Activated CD8-positive, alpha-beta memory T cell treated with anti-CD3 and anti-CD28 coated beads for 1 hour (primary cell): ENCODE measurements around the gene MTM1.

Experiments
- DNase-seq, 2 donors: peaks; one replicate each; pipeline ENCODE4 v3.0.0-alpha.2; 2020; ENCODE audit warnings: low read depth in 1 of 2; ENCODE audit errors: extremely low read depth in 1 of 2

MTM1 gene

DNA sequence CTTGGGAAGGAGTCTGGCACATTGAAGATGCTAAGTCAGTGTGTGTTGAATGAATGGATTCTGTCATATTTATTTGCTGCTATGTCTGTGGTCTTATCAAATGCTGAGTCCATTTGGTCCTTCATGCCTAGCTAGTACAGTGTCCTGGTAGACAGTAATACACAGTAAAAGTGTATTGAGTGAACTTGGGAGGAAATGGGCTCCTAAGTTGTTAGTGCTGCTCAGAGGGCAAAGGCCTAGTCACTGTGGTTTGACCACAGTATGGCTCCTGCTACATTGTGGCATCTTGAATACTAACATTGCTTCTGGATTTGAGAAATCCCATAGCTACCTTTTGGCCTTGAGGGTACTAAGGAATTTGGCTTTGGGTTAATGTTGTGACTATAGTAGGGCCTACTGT, 33.9 kb downstream of the MTM1 start:
- no peak for DNase-seq

DNA sequence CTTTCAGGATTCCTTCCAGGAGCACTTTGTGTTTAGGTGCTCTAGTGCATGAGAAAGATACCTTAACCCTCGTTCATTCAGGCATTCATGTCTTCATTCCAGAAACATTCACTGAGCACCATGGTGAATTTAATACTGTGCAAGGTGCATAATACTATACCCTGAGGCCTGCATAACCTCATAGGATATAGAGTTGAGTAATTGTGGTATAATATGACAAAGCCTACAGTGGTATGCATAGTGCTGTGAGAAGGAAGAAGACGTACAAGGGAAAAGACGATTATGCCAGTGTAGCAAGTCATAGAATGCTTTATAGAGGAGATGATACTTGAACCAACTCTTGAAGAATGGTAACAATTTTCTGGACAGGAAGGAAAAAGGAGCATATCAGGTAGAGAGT, 34.3 kb downstream of the MTM1 start:
- no peak for DNase-seq

DNA sequence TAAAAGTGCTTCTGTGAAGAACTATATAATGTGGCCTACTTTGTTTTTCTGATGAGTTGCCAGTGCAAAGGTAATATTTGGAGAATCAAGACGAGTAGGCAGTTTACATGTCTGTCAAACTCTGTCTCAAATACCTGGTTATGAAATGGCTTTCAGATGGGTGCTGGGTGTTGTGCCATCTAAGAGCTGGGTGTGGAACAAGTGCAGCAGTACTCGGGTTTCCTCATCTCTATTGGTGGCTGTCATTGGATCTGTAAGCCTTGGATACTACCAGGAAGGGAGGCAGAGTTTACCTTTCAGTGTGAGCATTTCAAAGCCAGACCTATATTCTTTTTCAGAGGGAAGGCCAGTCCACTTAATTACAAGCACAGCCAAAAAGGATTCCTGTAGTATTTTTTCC, 37.2 kb downstream of the MTM1 start:
- no peak for DNase-seq

DNA sequence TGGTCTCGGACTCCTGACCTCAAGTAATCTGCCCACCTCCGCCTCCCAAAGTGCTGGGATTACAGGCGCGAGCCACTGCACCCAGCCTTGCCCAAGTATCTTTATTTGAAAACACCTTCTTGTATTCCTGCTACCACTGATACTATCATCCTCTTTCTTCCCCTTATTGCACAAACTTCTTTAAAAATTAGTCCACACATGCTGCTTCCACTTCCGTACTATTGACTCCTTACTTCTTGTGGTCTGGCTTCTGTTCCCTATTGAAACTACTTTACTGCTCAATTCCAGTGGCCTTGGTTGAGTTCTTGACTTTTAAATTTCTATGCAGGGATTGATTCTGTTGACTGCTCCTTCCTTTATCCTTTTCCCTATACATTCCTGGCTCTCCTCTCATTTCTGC, 38.8 kb downstream of the MTM1 start:
- DNase-seq: no peak

DNA sequence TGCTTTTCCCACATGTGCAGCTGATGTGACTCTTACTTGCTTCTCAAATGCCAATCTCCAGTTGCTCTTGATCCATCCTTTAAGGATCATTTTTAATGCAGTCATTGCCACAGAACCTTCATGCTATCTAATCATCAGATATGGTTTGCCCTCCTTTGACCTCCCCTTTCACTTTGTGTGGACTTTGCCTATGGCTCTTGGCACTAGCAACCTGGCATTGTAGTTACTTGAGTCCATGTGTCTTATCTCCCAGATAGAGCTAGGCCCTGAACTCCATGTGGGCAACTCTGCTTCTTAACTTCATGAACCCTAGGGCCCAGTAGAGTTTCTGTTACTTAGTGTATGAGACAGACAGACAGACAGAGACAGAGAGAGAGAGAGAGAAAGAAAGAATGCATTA, 41.6 kb downstream of the MTM1 start:
- DNase-seq: no peak

DNA sequence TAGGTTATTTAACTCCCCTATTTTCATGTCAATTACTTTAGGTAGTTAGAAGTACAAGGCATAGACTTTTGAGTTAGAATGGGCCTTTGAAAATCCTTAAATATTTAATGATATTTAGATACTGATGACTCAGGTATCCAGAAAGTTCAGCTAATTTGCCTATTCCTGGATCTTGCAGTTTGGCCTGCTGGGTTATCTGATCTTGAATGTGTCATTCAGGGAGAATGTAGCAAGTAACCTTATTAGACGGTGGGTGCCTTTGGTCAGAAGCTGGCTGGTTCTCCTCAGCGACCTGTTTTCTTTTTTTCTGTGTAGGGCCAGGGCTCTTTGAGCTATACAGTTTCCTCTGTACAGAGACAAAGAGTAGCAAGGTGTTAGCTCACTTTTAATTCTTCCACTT, 42.0 kb downstream of the MTM1 start:
- no peak for DNase-seq

DNA sequence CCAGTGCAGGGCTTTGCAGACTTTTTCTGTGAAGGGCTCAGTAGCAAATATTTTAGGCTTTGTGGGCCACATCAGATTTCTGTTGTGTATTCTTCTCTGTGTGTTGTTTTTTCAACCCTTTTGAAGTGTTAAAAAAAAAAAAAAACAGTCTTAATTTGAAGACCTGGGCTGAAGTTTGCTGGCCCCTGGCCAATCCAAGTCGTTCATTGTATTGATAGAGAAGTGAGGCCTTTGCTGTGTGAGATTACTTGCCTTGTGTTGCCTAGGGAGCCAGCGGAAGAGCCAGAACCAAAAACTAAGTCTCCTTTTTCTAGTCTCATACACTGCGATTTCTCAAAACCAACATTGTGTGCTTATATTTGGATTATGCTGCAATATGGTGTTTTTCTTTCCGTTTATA, 46.9 kb downstream of the MTM1 start:
- DNase-seq: no peak

DNA sequence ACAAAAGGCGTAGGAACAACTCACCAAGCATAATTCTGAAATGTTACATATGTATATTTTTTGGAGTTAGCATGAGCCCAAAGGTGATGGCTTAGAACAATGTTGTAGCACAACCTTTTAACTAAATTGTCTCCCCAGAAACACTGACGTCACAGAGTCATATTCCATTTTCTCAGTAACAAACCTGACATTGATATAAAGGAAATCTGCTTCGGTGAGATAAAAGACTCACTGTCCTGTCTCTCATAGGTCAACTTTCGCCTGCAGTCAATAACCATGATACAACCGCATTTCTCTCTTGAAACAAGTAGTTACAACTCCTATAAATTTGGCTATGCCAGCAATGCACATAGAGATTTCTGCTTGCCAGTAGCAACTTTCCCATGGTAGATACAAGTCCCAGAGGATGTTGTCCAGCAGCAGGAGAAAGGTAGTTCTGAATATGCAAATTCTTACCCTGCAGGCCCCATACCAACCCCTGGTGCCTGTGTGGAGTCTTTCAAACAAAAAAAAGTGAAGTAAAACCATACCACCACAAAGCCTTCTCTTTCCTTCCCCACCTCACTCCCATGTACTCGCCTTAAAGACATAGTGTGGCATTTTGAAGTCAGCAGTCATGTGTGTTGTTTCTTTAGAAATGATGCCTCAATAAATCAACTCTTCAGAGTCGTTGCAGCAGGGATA, 47.9 kb downstream of the MTM1 start:
- DNase-seq: no peak

DNA sequence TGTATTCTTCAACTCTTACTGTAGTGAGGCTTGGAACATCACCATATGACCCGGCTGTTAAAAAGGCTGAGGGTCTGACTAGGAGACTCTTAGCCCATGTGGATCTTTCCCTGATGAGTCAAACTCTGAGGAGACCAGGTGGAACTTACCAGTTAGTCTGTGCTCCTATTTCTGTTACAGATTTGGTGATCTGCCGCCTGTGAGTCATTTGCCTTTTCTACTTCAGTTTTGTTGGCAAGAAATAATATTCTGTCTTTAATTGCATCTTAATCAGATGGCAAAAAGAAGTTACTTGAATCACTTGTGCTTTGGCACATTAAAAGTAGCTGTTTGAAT, 48.4 kb downstream of the MTM1 start:
- no peak for DNase-seq

DNA sequence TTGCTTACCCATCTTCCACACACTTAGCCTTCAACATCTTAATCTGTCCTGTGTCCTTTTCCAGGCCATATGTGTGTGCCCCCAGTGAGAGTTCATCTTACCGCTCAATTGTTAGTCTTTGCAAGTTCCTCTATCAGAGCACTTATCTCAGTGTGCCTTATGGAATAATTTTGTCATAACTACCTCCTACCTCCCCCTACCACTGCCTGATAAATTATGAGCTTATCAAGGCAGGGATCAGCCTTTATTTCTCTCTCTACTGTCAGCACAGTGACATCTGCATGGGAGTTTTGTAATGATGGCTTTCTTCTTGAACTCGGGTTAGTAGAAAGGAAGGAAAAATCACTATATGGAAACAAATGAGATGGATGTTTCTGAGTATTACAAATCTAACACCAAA, 53.2 kb downstream of the MTM1 start:
- DNase-seq: no peak

DNA sequence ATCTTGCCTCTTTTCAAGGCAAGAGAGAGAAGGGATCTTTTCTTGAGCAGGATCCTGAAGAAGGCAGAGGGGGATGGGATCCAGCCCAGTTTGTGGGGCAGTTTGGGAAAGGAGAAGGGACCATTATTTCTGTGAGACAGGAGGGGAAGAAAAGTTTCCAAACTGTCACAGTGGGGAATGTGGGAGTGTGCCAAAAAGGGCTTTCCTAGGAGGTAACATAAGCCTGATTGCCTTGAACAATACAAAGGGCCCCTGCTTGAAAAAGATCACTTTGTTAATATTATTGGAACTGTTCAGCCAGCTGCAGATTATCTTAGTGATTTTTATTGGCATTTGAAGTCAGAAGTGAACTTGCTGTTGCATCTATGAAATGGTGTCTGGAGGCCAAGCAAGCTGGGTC, 55.2 kb downstream of the MTM1 start:
- DNase-seq: no peak

DNA sequence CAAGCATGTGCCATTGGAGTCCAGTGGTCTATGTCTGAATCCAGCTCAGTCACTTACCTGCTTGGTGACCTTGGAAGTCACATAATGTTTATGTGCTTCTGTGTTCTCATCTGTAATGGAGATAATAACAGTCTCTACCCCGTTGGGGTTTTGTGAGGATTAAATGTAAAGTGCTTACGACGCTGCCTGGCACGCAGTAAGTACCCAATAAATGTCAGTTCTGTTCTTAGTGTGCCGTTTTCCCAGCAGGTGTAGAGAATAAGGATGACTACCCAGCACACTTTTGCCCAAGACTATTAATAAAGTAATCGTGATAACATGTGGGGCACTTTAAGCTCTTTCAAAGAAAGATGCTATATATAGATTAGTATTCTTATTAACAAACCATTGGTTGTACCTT, 56.7 kb downstream of the MTM1 start:
- no peak for DNase-seq

DNA sequence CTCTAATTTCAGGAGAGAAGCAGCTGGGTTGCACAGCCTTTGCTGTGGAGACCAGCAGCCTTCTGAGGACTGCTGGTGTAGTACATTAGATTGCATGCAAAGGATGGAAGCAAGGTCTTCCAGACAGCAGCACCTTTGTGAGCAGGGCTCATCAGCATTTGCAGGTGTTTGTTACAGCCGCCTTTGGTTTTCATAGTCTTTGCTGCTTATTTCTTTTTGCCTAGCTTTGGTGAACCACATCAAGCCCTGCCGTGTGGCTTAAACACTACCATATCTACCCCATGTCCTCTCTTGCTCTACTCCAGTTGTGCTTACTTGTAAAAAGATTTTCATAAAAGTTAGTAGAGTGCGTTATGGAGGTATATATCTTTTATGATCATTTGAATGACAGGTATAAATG, 57.5 kb downstream of the MTM1 start:
- no peak for DNase-seq

DNA sequence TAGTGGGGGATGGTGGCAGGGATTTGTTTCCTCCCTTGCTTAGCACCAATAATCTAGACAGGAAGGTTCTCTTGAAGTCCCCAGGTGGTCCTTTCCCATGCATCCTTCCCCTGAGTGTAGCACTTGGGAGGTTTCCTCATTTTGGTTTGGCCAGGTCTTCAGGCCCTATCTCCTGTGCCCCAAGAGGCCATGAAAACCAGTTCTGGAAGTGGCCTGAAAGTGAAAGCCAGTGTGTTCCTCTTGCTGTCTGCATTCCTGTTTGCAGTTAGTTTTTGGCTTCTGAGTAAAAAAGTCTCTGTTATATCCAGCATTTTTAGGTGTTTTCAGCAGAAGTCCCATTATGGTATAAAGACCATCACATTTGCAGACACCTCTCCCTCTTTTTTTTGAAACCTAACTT, 59.5 kb downstream of the MTM1 start:
- DNase-seq: no peak

DNA sequence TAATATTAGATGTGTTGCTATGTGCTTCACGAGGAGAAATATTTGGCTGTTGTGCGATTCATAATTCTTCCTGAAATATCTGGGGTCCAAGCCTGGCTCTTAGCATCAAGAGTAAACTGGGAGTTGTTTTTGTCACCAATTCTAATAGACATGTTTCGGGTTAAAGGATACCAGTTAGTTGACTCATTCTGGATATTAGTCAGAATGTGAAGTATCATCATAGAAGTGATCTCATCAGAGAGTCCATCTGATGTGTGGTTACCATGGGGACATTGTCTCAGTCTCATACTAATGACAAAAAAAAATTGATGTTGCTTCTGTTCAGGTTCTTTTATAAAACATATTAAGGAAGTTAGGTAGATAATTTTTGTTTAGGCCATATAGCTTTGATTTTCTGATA, 67.5 kb downstream of the MTM1 start:
- DNase-seq: no peak

DNA sequence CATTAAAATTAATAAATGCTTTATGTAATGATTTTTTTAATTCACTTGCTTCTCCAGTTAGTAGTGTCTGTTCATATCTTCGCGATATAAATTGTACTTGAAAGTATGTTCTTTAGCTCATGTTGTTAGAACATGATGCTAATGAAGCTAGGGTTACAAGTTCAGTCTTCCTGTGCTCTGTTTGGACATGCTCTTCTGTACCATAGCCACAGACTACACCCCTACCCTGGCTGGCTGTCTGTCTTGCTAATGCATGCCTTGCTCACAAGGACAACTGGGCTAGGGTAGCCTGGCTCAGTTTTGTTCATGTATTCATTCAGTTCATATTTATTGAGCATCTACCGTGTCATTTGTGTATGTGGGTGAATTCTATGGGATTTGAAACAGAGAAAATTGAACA, 74.0 kb downstream of the MTM1 start:
- DNase-seq: no peak

DNA sequence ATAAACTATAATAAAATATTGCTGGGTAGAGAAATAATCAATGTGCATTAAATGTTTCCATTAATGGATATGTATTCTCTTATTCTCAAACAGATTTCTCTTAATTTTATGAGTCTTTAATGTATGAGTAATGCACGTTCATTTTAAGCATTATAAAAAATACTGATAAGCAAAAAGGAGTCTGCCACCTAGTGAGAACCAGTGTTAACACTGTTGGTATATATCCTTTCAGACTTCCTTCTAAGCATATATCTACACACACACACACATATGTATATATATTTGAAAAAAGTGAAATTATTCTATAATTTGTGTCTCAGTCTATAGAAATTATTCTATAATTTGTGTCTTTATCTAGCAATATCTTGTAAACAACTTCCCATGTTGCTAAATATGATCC, 74.8 kb downstream of the MTM1 start:
- no peak for DNase-seq

DNA sequence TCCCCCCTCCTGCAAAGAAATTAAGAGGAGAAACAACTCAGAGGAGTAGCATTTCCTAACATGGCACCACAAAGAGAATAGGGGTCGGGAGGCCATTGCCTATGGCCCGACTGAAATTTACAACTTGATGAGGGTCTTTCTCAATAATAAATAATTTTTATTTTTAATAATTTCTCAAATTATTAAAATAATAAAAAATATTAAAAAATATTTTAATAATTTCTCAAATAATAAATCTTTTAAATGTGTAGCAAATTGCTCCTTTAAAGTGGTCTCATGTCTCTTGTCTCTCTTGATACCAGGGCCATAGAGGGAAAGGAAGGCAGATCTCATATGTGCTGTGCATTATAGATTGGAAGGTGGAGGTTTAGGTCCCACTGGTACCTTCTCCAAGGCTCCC, 75.5 kb downstream of the MTM1 start:
- DNase-seq: no peak

DNA sequence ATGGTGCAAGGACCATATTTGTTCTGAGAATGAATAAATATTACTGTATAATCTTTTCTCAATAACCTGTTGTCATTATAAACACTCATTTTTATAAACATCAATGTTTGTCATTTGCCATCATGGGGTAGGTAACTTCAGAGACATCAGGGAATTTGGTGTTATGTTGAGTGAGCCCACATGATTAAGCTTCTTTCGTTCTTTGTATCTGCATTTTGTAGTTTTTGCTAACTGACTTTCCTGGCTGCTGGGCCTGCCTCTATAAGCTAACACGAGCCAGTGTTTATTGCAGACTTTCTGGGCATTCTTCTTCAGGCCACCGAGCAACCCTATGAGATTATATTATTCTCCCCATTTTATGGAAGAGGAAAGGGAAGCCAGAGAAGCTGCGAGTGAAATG, 76.0 kb downstream of the MTM1 start:
- DNase-seq: no peak

DNA sequence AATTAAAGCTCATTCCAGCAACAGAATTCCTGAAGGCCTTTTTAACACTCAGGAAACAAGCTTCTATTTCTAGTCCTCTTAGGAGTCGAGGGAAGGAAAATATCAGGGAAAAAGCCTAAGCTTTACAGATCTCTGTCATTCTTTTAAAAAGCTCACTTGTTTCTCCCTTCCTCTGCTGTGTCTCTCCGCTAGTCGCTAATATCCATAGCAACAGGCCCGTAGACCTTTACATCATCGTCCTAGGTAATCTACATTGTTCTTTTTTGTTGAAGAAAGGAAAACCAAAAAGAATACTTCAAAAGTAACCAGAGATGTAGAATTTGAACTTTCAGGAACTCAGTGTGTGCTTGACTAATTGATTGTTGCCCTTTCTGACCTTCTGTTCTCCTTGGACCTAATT, 78.9 kb downstream of the MTM1 start:
- no peak for DNase-seq

DNA sequence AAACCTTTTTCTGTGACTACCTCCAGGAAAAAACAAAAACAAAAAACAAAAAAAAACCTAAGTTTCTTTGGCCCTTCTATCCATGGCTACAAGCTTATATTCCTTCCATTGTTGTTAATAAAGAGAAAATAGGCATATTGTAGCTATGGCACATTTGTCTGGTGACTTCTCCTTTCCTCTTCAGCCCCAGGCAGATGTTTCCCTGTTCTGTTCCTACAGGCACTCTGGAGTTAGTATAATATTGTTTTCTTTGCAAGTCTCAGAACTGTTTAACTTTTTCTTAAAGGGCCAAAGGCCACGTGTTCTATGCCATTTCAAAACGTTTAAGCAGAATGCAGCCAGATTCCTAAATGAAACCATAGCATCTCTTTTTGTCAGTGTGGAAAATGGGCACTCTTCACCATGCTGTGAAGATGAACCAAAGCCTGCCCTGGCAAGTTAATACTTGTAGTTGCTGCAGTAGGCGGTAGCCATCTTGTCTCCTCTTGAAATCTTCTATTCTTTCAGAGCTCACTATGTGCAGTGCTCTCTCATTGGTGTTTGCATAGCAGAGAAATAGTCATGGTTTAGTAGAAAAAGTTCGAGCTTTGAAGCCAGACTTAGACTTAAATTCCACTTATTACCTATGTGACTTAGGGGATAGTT, 80.0 kb downstream of the MTM1 start:
- no peak for DNase-seq

DNA sequence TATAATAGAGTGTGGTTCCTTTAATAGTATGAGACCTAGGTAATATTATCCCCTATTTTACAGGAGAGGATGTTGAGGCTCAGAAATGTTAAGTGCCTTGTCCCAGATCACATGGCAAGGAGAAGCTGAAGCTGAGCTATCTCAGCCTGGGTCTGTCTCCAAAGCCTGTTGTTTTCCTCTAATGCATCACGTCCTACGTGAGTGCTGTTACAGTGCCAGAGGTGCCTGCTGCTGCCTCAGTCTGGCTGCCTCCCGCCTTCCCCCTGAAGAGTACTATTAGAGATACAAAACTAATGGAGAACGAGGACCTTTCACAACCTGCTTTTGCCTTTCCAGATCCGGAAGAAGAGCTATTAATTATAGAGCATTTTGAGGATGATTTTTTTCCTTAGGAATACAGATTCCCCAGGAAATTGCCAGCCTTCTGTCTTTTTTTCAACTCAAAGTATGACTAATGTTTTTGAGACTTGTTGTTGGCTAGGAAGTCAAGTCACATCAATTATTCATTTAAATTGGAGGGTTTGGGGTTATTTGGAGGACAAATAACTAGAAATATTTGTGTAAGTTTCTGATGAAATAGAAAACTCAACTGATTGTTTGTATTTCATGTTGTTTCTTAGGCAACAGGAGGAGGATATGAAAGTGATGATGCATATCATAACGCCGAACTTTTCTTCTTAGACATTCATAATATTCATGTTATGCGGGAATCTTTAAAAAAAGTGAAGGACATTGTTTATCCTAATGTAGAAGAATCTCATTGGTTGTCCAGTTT, 80.9 kb downstream of the MTM1 start:
- DNase-seq: no peak
